HEK293 (cell line): ENCODE data around the gene BMPR2.

ENCODE experiments used
- CTCF ChIP-seq: fragments of 450-650 bp; formaldehyde crosslinking; IDR thresholded peaks from 2 replicates; pipeline ENCODE4 v1.5.1; 2016; ENCODE audit warnings: missing biosample characterization, missing genetic modification characterization
- PATZ1 ChIP-seq: fragments of 450-650 bp; formaldehyde crosslinking; IDR thresholded peaks from 2 replicates; pipeline ENCODE4 v1.5.1; 2016; ENCODE audit warnings: missing biosample characterization, missing genetic modification characterization
- PBX3 ChIP-seq: sonication (generic); formaldehyde crosslinking; IDR thresholded peaks from 2 replicates; pipeline ENCODE4 v1.8.1; 2022; ENCODE audit warnings: mild to moderate bottlenecking, moderate library complexity, missing genetic modification reagents
- SALL2 ChIP-seq: fragments of 450-650 bp; formaldehyde crosslinking; IDR thresholded peaks from 2 replicates; pipeline ENCODE4 v1.5.0; 2017; ENCODE audit warnings: missing biosample characterization, mild to moderate bottlenecking, missing genetic modification characterization, borderline replicate concordance
- ZBTB49 ChIP-seq: fragments of 450-650 bp; formaldehyde crosslinking; IDR thresholded peaks from 2 replicates; pipeline ENCODE4 v1.5.1; 2016; ENCODE audit warnings: missing biosample characterization, missing genetic modification characterization, low read depth
- ZNF174 ChIP-seq: fragments of 450-650 bp; formaldehyde crosslinking; IDR thresholded peaks from 2 replicates; pipeline ENCODE4 v1.5.0; 2017; ENCODE audit warnings: missing biosample characterization, mild to moderate bottlenecking, missing genetic modification characterization
- ZNF362 ChIP-seq: fragments of 450-650 bp; formaldehyde crosslinking; IDR thresholded peaks from 2 replicates; pipeline ENCODE4 v1.5.1; 2016; ENCODE audit warnings: missing biosample characterization, missing genetic modification characterization
- ZNF521 ChIP-seq: fragments of 450-650 bp; formaldehyde crosslinking; IDR thresholded peaks from 2 replicates; pipeline ENCODE4 v1.5.1; 2017; ENCODE audit warnings: missing biosample characterization, mild to moderate bottlenecking, missing genetic modification characterization
- ZNF558 ChIP-seq: fragments of 450-650 bp; formaldehyde crosslinking; IDR thresholded peaks from 2 replicates; pipeline ENCODE4 v1.5.1; 2016; ENCODE audit warnings: missing biosample characterization, missing genetic modification characterization
- ZNF639 ChIP-seq: fragments of 450-650 bp; formaldehyde crosslinking; IDR thresholded peaks from 2 replicates; pipeline ENCODE4 v1.5.1; 2016; ENCODE audit warnings: missing biosample characterization, missing genetic modification characterization
- ZNF658 ChIP-seq: fragments of 450-650 bp; formaldehyde crosslinking; IDR thresholded peaks from 2 replicates; pipeline ENCODE4; 2016; ENCODE audit warnings: missing biosample characterization, missing genetic modification characterization
- ZNF776 ChIP-seq: fragments of 450-650 bp; formaldehyde crosslinking; IDR thresholded peaks from 2 replicates; pipeline ENCODE4 v1.5.0; 2017; ENCODE audit warnings: missing biosample characterization, missing genetic modification characterization, borderline replicate concordance
- ZNF792 ChIP-seq: fragments of 450-650 bp; formaldehyde crosslinking; IDR thresholded peaks from 2 replicates; pipeline ENCODE4 v1.5.1; 2016; ENCODE audit warnings: missing biosample characterization, missing genetic modification characterization

GRCh38 chr2:202337706-202338346 lies 38.3 kb upstream of the BMPR2 start:
- TF ChIP-seq PATZ1 (tag by site-specific recombination) = no peak
- TF ChIP-seq CTCF (tag by site-specific recombination) = no peak
- TF ChIP-seq SALL2 (tag by site-specific recombination) = no peak
- no peak for TF ChIP-seq ZNF174 (tag by site-specific recombination)
- no peak for TF ChIP-seq ZBTB49 (tag by site-specific recombination)
- TF ChIP-seq PBX3 (CRISPR knock-in tag) = no peak
- no peak for TF ChIP-seq ZNF776
- no peak for TF ChIP-seq ZNF521 (tag by site-specific recombination)
- no peak for TF ChIP-seq ZNF639
- no peak for TF ChIP-seq ZNF792 (tag by site-specific recombination)
- no peak for TF ChIP-seq ZNF658 (tag by site-specific recombination)
- no peak for TF ChIP-seq ZNF558 (tag by site-specific recombination)
- TF ChIP-seq ZNF362 (tag by site-specific recombination) = no peak
